Effector CD8-positive, alpha-beta T cell (primary cell): ENCODE data around the gene SLC28A1.

ENCODE experiments used
- DNase-seq: peaks from one replicate; lab custom pipeline; 2025; lab: John Stamatoyannopoulos, UW

SLC28A1 gene

GRCh38 chr15:84938726-84939125 lies 54.3 kb downstream of the SLC28A1 start:
- DNase-seq = no peak

GRCh38 chr15:84940399-84940798 lies 55.9 kb downstream of the SLC28A1 start:
- DNase-seq = no peak

- no peak for DNase-seq
Measured at GRCh38 chr15:84942456-84942855, 58.0 kb downstream of the SLC28A1 start.

- DNase-seq = no peak
Measured at GRCh38 chr15:84944311-84944710, 59.8 kb downstream of the SLC28A1 start.

- no peak for DNase-seq
Measured at GRCh38 chr15:84944861-84945260, 60.4 kb downstream of the SLC28A1 start.

- no peak for DNase-seq
Measured at GRCh38 chr15:84946772-84947489, 62.5 kb downstream of the SLC28A1 start.

GRCh38 chr15:84947947-84948830 lies 63.7 kb downstream of the SLC28A1 start:
- no peak for DNase-seq

GRCh38 chr15:84949043-84949442 lies 64.6 kb downstream of the SLC28A1 start:
- no peak for DNase-seq

GRCh38 chr15:84949845-84950569 lies 65.5 kb downstream of the SLC28A1 start:
- no peak for DNase-seq

- DNase-seq = no peak
Measured at GRCh38 chr15:84950570-84951111, 66.2 kb downstream of the SLC28A1 start.

GRCh38 chr15:84951736-84952135 lies 67.3 kb downstream of the SLC28A1 start:
- DNase-seq = no peak

GRCh38 chr15:84953136-84953535 lies 68.7 kb downstream of the SLC28A1 start:
- no peak for DNase-seq

- DNase-seq = no peak
Measured at GRCh38 chr15:84953726-84954125, 69.3 kb downstream of the SLC28A1 start.

- no peak for DNase-seq
Measured at GRCh38 chr15:84955089-84955848, 70.8 kb downstream of the SLC28A1 start.

GRCh38 chr15:84956199-84956598 lies 71.7 kb downstream of the SLC28A1 start:
- no peak for DNase-seq

GRCh38 chr15:84960391-84961113 lies 76.1 kb downstream of the SLC28A1 start:
- DNase-seq = no peak

- no peak for DNase-seq
Measured at GRCh38 chr15:84961114-84961452, 76.6 kb downstream of the SLC28A1 start.

GRCh38 chr15:84961707-84962106 lies 77.2 kb downstream of the SLC28A1 start:
- DNase-seq = no peak

- no peak for DNase-seq
Measured at GRCh38 chr15:84962955-84963354, 78.5 kb downstream of the SLC28A1 start.

- DNase-seq = no peak
Measured at GRCh38 chr15:84967380-84967779, 82.9 kb downstream of the SLC28A1 start.

GRCh38 chr15:84968301-84968700 lies 83.8 kb downstream of the SLC28A1 start:
- no peak for DNase-seq
